ENCODE results near the gene ETF1. TPM values are rescaled to one million over a fixed set of nuclear protein-coding genes. Genes with fewer than 3 reads are reported as not detected.

The ETF1 gene
- total RNA-seq, 4 donors from 2014 or later: 65.2 to 132 (median 103) TPM

GRCh38 chr5:138527170-138527569 lies 15.9 kb downstream of the ETF1 start:
- H3K4me1 ChIP-seq: peaks cover 0 to 56% (median 14%) of the 10 kb centered on the region in 3 donors
- intact Hi-C loops (cut with DNase I): no loop called here

GRCh38 chr5:138523406-138523805 lies 19.6 kb downstream of the ETF1 start:
- H3K4me1 ChIP-seq: peaks cover 0 to 37% (median 1%) of the 10 kb centered on the region in 3 donors
- no peaks in the 10 kb centered on the region for H3K27me3 ChIP-seq
- H3K36me3 ChIP-seq: peaks cover 0 to 44% (median 2%) of the 10 kb centered on the region in 3 donors
- no peak overlapping the region for H3K27ac ChIP-seq
- TF ChIP-seq, protein P1, sequence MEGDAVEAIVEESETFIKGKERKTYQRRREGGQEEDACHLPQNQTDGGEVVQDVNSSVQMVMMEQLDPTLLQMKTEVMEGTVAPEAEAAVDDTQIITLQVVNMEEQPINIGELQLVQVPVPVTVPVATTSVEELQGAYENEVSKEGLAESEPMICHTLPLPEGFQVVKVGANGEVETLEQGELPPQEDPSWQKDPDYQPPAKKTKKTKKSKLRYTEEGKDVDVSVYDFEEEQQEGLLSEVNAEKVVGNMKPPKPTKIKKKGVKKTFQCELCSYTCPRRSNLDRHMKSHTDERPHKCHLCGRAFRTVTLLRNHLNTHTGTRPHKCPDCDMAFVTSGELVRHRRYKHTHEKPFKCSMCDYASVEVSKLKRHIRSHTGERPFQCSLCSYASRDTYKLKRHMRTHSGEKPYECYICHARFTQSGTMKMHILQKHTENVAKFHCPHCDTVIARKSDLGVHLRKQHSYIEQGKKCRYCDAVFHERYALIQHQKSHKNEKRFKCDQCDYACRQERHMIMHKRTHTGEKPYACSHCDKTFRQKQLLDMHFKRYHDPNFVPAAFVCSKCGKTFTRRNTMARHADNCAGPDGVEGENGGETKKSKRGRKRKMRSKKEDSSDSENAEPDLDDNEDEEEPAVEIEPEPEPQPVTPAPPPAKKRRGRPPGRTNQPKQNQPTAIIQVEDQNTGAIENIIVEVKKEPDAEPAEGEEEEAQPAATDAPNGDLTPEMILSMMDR (IDR thresholded peaks at IDR 0.05): no peak
- TF ChIP-seq POLR2A (IDR thresholded peaks at IDR 0.05): no peak
- no peak for DNase-seq
- 87 to 95% methylated on average over 5 of the region's 5 CpGs for WGBS, 2 donors
- no peak overlapping the region for H3K4me3 ChIP-seq
- intact Hi-C loops (cut with DNase I): no loop called here
- no peaks in the 10 kb centered on the region for H3K9me3 ChIP-seq

More at GRCh38 chr5:138527170-138527569, 15.9 kb downstream of the ETF1 start:
- Histone ChIP-seq H3K4me3 (no peak overlapping the region), H3K36me3 (peaks cover 0 to 51% (median 0%) of the 10 kb centered on the region in 3 donors), H3K9me3 (no peaks in the 10 kb centered on the region), H3K27ac (no peak overlapping the region), H3K27me3 (no peaks in the 10 kb centered on the region)
- TF ChIP-seq, protein P1 (IDR thresholded peaks at IDR 0.05): no peak
- no peak for TF ChIP-seq POLR2A (IDR thresholded peaks at IDR 0.05)
- DNase-seq: no peak
- WGBS, 2 donors: 47 to 56% methylated on average over 1 of the region's 1 CpG

- intact Hi-C loops (cut with DNase I): no loop called here
- TF ChIP-seq, protein P1 (IDR thresholded peaks at IDR 0.05): no peak
- no peak for TF ChIP-seq POLR2A (IDR thresholded peaks at IDR 0.05)
- Histone ChIP-seq H3K4me3 (no peak overlapping the region), H3K36me3 (peaks cover 11 to 59% (median 20%) of the 10 kb centered on the region in 3 donors), H3K9me3 (no peaks in the 10 kb centered on the region), H3K4me1 (peaks cover 0 to 12% (median 0%) of the 10 kb centered on the region in 3 donors), H3K27me3 (no peaks in the 10 kb centered on the region), H3K27ac (no peak overlapping the region)
- 89 to 100% methylated on average over 1 of the region's 1 CpG for WGBS, 2 donors
- no peak for DNase-seq
These were observed 22.1 kb downstream of the ETF1 start for GRCh38 chr5:138520971-138521370.

DNA sequence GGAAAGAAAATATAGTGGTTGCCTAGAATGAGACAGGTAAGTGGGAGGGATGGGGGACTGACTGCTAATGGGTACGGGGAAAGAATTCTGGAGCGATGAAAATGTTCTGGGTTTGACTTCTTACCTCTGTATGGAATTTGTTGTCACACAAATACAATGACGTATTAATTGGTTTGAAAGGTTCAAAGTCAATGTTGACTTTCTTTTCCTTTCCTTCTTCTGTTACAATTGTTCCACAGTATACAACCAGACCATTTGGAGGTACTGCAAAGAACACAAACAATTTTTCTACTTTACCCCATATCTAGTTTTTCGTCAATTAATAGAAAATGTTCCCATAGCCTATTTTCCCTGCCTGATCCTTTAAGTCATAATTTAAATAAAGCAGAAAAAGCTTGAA lies 25.6 kb downstream of the ETF1 start:
- intact Hi-C loops (cut with DNase I): no loop called here
- H3K4me1 ChIP-seq: peaks cover 0 to 8% (median 0%) of the 10 kb centered on the region in 3 donors

GRCh38 chr5:138515556-138516245 lies 27.3 kb downstream of the ETF1 start:
- 69 to 73% methylated on average over 3 of the region's 3 CpGs for WGBS, 2 donors
- H3K27me3 ChIP-seq: no peaks in the 10 kb centered on the region
- peaks cover 26 to 83% (median 40%) of the 10 kb centered on the region in 3 donors for H3K36me3 ChIP-seq
- no peak overlapping the region for H3K4me3 ChIP-seq
- intact Hi-C loops (cut with DNase I): no loop called here
- no peaks in the 10 kb centered on the region for H3K9me3 ChIP-seq
- TF ChIP-seq, protein P1 (IDR thresholded peaks at IDR 0.05): no peak
- TF ChIP-seq POLR2A (IDR thresholded peaks at IDR 0.05): no peak
- H3K4me1 ChIP-seq: peaks cover 0 to 3% (median 0%) of the 10 kb centered on the region in 3 donors
- H3K27ac ChIP-seq: no peak overlapping the region
- DNase-seq: no peak

More for the DNA sequence above, 25.6 kb downstream of the ETF1 start:
- TF ChIP-seq, protein P1 (IDR thresholded peaks at IDR 0.05): no peak
- no peak for TF ChIP-seq POLR2A (IDR thresholded peaks at IDR 0.05)
- Histone ChIP-seq H3K27ac (no peak overlapping the region), H3K27me3 (no peaks in the 10 kb centered on the region), H3K36me3 (peaks cover 22 to 75% (median 36%) of the 10 kb centered on the region in 3 donors), H3K9me3 (no peaks in the 10 kb centered on the region), H3K4me3 (no peak overlapping the region)
- WGBS, 2 donors: 89 to 96% methylated on average over 4 of the region's 4 CpGs
- no peak for DNase-seq
